HG03439 (cell line): ENCODE measurements around the gene MARK1.

Experiments used
- ATAC-seq: cut with Tn5 transposase; IDR thresholded peaks from one replicate; pipeline ENCODE4 v1.9.1; 2021; ENCODE audit warnings: mild to moderate bottlenecking, moderate library complexity; ENCODE audit not compliant: unreplicated experiment

MARK1 gene

DNA sequence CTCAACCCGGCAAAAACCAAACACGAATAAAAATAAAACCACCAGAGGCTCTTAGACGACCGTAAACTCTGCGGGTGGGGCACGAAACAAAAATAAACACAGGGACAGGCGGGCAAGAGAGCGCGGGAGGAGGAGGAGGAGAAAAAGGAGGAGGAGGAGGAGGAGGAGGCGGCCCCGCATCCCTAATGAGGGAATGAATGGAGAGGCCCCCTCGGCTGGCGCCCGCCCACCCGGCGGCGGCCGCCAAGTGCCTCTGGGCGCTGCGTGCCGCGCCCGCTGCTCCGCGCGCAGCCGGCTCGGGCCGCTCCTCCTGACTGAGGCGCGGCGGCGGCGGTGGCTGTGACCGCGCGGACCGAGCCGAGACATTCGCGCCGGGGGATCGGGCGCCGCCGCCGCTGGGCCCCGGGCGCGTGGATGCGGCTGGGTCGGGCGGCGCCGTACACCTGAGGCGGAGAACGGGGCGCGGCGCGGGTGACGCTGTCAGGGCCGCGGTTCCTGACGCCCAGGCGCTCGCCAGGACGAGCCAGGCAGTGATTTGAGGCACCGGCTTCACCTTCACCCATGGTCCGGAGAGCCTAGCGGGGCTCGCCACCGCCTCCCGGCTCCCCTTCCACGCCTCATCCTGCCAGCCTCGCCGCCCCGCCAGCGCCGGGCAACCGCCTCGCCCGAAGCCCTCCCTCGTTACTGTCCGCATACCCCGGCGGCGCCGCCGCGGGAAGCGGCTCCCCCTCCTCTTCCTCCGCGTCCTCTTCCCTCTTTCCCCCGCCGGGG, at the start of gene MARK1:
Gene MARK1 (plus strand): TSS at position 229 of the 771 bp plus-strand sequence. CDS start 687 bp downstream, outside the sequence.
- peak; percentile 60 for ATAC-seq

DNA sequence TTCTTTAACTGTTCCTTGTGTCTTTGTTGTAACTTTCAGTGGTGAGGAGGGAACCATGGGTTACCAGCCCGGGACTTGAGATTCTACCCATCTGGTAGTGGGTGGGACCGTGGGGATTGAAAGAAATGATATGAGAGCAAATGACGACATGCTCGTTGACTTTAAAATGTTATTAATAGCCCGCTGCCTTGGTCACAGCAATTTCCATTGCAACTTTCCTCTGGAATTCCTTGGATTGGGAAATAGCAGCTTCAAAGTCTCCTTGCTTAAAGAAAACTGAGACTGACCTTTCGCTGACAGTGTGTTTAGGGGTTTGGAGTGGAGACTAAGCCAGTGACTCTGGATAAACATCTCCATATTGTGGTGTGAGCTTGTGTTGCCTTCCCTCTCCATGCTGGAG, 44.2 kb upstream of the MARK1 start:
- ATAC-seq, result no peak

DNA sequence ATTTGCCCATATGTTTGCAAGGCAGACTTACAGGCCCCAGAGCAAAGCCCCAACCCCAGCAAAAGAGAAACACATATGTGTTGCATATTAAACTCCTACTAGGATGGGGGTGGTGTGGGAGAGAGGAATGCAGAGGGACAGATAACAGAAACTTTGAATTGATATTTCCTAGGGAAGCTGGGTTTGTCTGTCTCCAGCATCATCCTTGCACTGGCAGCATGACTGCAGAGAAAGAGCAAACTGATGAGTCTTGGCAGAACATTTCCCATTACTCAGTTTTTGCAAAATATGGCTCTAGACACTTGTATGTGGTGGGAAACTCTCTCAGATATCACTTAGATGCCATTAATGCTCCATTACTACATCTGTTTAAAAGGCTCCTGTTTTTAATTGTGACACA, 43.8 kb upstream of the MARK1 start:
- ATAC-seq, result no peak

DNA sequence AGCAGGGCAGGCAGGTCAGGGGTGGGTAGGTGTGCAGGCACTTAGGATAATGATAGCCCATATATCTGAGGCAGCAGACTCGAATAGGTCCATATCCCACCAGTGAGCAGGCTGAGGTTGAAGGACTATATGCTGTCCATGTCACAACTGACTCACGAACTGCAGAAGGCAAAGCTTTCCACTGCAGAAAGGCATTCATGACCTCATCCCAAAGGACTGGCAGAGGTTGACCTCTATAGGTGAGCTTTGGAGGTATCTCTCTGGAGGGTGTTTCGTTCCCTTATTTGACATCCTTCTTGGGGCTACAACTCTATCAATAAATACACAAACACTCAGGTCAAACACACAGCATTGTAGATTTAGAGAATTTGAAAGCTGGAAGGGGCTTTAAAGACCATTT, 42.8 kb upstream of the MARK1 start:
- no peak for ATAC-seq

DNA sequence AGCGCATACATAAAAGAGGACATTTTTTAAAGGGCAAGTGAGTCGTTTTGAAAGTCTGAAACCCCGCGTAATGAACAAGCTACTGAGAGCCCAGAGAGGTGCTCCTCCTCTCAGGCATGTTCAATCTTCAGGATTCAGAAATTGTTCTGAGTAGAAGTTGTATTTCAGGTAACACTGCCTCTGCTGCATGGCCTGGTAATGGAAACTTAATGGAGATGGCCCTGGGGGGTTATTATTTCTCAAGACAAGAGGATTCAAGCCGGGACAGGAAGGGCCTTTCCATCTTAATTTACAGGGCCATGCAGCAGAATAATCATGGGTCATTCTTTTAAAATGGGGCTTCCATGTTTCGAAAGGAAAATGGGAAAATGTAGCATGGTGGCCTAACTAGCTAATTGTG, 42.1 kb upstream of the MARK1 start:
- no peak for ATAC-seq

DNA sequence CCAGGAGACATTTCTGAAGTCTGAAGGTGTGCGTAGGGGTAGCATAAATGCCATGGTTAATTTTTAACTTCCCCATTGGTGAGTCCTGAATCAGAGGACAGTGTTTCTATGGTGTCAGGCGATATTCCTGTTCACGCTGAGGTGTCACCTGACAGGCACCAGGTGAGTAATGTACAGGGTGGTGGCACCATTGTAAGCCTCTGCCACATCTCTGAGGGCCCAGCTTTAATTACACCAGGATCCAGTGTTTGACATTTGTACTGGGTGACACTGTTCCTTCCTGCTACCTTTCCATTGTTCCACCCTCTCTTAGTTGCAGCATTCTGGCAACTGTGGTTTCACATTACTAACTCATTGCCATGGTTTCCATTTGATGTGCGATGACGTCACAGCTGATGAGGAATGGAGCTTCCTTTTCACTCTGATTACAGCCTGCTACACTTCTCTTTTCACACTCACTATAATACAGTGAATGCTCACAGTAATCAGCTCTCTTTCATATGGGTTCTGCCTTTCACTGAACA, 40.6 kb upstream of the MARK1 start:
- ATAC-seq, result no peak

DNA sequence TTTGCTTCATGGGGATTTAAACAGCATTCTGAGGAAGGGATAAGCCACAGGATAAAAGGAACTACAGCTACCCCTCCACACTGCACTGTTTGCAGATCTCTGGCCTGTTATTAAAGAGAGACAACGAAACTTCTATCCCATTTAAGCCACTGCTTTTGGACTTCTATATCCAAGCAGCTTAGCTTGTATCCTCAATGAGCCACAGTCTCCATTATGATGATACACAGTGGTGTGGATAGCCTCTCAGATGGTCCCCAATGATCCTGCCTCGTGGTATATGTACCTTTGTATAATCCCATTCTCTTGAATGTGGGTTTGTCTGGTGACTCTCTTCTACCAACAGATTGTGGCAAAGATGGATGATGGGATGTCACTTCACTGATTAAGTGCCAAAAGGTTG, 36.0 kb upstream of the MARK1 start:
- ATAC-seq, result no peak

DNA sequence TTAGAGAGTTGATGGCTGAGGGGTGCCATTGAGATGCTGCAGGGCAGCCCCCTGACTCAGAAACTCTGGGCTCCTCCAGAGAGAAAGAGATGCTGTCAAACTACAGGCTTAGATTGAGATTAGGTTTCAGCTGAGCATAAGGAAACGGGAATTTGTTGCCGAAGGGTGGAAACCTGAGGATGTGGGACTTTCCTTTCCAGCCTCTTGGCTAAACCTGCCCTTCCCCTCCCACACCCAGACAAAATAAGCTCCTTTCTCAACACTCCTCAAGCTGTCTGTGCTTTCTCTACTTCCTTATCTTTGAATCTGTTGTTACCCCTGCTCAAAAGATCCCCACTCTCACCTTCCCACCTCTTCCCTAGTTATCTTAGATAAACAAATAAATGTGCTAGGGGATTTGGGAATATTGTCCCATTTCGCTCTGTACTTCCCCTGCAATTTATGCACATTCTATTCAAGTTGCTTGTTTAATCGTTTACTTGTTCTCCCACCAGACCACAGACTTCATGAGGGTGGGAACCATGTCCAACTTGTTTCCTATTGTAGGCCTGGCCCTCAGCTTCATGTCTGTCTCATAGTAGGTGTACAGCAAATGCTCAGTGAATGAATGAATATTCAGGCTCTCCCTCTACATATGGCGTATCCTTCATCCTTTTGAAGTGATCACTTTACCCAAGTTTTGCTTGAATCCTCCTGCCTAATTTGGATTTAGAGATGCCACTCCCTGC, 30.6 kb upstream of the MARK1 start:
- ATAC-seq, result no peak

DNA sequence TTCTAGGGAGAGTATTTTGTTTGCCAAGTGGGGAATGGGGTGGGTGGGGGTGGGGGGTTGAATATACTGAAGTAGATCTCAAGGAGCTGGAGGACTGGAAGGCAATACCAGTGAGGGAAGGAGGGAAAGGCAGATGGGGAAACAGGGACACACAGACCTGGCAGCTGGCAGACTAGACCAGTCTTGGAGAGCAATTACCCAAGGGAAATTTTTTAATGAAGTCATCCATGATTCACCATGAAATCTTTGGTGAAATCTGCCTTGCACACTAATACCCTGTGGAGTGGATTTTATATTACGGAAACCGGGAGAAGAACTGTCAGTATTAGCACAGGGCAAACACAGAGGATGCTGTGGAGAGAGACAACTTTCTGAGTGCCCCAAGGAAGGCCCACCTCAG, 29.7 kb upstream of the MARK1 start:
- no peak for ATAC-seq

DNA sequence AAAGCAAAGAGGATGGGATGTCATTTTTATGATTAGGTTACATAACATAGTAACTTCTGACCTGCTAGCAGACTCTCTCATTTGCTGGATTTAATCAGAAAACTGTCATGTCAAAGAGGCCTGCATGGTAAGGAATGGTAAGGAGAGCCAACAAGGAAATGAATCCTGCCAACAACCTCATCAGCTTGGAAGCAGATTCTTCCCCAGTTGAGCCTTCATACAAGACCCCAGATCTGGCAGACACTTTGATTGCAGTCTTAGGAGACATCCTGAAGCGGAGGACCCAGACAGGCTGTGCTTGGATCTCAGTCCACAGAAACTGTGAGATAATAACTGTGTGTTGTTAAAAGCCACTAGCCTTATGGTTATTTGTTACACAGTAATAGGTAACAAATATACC, 27.6 kb upstream of the MARK1 start:
- no peak for ATAC-seq

DNA sequence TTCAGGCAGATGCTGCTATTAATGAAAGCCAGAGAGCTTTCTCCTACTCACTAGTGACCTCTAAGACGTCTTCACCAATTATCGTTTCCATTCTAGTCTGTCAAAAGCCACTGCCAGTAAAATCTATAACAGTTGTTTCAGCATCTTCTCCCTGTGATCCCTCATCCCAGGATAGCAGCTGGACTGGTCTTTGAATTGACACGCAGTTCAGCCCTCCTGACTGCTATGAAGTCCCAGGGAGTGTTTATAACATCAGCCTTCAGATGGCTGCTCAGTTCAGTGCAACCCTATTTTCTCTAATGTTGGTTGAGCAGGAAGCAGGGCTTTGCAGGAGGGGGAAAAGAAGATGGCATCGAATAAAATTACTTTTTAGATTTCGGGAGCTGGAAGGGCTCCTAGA, 23.6 kb upstream of the MARK1 start:
- no peak for ATAC-seq

DNA sequence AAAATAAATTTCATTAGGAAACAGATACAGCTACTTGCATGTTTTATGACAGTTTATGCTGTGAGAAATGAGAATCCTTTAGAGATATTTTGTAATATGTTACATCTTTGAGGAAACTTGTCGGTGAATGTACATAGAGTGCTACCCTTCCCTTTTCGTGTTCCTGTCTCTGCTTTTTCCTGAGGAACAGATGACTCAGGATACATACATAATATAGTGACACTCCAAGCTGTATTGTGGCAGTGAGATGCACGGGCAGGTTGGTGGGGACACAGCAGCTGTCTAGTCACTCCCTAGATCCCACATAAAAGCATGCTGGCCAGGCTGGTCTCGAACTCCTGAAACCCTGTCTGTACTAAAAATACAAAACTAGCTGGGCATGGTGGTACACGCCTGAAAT, 20.9 kb upstream of the MARK1 start:
- ATAC-seq, result no peak

DNA sequence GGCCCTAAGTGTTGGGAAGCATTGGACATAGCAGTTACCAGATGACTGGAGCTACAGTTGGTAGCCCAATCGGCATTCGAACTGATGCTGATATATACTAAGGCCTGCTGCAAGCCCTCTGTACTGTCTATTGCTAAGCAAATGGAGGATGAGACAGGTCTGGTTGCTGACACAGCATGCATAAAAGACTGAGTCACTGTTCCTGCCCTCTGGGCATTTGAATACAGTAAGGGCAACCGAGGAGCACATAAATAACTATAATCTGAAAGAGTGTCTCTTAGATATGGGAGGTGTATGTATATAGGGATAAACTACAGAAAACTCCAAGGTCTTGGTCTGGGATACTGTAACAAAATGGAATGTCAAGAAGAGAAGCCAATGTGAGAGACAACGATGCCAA, 16.8 kb upstream of the MARK1 start:
- no peak for ATAC-seq

DNA sequence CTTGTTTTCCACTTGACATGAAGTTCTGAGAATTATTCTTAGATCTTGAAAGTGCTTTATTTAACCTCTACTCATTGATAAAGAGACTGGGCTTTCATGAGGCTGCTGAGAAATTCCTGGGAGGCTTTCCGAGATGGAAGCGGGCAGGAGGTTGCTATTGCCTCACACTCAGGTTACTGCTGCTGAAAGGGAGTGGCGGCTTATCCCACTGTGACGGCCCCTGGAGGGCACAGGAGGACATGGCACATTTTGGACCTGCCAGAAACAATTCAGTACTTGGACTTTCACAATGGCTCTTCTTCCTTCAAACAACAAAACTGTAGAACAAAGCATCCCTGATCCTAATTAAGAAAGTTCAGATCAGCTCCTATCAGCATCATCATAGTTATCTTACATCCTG, 16.2 kb upstream of the MARK1 start:
- no peak for ATAC-seq

DNA sequence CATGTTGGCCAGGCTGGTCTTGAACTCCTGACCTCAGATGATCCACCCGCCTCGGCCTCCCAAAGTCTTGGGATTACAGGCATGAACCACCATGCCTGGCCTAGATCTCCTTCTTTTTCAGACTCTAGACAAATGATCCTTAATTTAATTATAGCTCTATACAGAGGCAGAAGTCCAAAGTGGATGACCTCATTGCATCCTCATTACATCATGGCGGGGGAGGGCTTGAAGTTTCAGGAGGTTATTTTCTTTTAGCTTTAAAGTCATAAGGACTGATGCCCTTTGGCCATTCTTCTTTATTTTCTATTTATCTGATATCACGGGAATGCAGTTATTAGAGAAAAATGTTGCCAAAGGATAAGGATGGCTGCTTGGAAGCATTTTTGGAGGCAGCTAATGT, 14.1 kb upstream of the MARK1 start:
- no peak for ATAC-seq

DNA sequence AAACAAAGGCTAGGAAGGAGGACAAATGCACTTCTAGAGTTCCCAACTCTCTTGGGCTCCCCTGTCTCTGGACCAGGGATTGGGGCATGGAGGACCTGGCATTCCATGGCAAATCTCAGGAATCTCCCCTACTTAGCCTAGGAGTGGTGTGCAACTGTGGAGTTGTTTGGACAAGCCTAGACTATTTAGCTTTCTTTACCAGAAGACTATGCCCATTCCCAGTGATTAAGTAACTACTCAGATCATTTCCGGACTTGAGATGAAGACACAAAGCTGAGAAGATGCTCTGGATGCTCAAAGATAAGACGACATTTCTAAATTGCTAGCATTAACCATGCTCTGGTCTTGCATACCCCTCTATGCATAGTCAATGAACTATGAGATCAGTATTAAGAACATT, 13.7 kb upstream of the MARK1 start:
- ATAC-seq, result no peak

DNA sequence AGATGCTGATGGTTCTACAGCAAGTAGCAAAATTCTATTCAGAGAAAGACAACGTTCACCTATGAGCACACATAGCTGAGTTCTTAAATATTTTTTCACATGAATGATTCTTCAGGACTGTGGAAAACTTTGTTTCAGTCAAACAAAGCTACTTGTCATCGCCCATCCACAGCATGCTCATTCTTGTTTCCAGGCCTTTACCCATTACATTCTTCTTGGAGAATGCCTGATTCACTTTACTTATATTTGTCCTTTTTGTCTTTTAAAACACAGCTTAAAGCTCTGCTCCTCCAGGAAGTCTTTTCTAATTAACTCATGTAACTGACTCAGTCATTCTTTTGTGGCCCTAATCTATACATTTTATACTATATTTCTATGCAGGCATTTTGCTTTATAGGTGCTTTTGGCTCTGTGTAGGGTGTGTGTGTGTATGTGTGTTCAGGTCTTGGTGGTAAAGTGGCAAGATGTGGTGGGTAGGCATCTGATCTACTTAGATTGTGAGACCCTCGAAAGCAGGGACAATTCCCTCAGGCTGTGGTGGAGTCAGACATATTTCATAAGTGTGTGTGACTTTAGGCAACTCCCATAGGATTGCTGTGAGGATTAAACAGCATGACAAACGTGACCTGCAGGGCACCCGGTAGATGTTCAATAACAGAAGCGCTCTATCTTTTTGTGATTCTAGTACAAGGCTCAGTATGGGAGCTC, 11.8 kb upstream of the MARK1 start:
- no peak for ATAC-seq

DNA sequence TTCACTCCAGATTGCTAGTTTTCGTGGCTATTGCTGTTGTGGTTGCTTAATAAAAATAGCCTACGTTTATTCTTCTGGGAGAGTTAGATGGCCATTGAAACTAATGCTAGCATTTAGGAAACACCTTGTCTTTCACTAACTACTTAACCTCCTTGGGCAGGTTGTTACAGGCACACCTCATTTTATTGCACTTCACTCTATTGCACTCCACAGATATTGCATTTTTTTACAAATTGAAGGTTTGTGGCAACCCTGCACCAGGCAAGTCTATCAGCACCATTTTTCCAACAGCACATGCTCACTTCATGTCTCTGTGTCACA, 11.3 kb upstream of the MARK1 start:
- ATAC-seq, result no peak

DNA sequence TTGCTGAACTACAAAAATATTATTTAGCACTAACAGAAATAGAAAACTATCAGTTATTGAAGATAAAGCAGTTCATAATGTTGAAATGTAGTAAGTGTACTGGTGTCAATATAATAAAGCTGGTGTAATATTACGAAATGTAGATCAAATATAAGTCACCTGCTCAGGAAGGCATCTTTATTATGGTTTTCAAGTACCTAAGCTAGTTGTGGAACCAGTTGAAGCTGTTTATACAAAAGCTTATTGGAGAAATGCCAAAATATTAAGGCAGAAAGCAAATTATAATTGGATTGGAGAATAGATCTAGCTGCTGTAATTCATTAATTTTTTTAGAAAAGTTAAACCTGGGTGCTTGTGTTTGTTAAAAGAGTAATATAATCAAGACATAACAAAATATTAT, 6.2 kb upstream of the MARK1 start:
- no peak for ATAC-seq

DNA sequence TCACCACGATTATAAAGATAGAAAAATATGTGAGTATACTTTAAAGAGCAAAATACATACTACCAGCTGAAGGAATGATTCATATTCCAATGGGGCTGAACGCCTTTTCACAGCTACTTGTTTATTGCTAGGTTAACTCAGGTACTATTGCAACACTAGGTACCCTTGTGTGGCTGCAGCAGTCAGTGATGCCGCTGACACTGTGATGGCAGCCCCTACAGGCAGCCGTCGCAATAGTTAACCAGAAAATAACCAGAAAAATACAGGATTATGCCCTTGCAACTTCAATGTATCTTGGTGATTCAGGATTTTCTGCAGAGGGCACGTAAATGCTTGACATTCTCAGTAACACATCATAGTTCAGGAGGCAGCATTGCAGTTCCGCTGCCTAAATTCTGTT, 1.6 kb upstream of the MARK1 start:
- ATAC-seq, result no peak

DNA sequence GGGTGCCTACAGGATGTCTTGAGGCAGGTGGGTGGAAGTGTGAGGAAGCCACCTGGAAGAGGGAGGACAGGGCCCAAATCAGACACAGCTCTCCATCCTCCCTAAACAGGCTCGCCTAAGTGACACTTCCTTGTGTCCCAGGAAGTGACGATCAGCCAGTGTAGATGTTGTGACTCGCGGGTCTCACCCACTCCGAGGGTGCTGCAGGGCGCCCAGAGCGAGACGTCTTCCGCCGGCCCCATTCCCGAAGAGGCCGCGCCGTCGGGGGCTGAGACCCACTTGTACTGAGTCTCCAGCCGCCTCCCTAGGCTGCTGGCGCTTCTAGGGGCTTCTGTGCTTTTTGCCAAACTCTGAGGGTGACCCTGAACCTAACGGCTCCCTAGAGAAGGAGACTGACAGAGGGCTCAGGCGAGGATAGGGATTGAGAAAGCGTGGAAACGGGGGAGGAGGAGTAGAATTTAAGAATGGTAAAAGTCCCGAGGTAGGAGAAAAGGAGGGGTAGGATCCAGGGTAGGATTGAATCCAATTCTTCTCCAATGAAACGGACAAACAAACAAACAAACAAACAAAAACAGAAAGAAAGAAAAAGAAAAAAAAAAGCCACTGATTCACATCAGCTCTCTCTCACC, 543 bp upstream of the MARK1 start:
- ATAC-seq, result peak; percentile 35
